HL-60 (cell line): ENCODE measurements around the gene C20orf204.

Experiments
- GABPA ChIP-seq: IDR thresholded peaks from 2 replicates; pipeline ENCODE4 v1.6.1; 2012; ENCODE audit warnings: low read depth
- POLR2AphosphoS5 ChIP-seq: IDR thresholded peaks from 2 replicates; pipeline ENCODE4 v1.6.1; 2012; ENCODE audit warnings: low read depth
- SPI1 ChIP-seq: IDR thresholded peaks from 2 replicates; pipeline ENCODE4 v1.6.1; 2012; ENCODE audit warnings: low read depth, mild to moderate bottlenecking, borderline replicate concordance
- TF ChIP-seq, protein P1 (sequence below): IDR thresholded peaks from one replicate; pipeline ENCODE4 v1.5.1; 2011; ENCODE audit warnings: low read length, control low read depth, inconsistent platforms; ENCODE audit not compliant: insufficient read depth

DNA sequence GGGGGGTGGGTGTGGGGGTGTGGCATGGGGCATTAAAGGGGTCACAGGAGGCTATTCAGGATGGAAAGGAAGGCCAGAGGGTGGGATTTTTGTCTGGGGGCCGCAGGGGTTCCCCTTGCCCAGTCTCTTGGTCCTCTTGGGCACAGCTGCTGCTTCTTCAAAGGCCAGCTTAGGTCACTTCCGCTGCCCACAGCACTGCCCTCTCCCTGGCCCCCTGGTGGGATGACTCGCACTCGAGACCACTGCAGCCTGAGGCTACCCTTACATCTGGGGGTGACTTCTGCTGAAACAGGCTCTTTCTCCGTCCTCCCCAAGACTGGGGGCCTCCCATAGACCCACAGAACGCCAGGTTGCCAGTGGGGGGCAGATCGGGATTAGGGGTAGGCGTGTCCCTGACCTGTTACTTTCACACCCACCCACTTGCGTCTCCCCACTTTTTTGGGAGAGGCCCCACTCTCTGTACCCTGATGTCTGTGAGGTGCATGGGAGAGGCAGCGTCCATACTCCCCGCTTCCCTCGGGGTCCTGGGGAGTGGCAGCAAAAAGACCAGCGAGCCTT lies 46.9 kb downstream of the C20orf204 start:
- TF ChIP-seq, protein P1, sequence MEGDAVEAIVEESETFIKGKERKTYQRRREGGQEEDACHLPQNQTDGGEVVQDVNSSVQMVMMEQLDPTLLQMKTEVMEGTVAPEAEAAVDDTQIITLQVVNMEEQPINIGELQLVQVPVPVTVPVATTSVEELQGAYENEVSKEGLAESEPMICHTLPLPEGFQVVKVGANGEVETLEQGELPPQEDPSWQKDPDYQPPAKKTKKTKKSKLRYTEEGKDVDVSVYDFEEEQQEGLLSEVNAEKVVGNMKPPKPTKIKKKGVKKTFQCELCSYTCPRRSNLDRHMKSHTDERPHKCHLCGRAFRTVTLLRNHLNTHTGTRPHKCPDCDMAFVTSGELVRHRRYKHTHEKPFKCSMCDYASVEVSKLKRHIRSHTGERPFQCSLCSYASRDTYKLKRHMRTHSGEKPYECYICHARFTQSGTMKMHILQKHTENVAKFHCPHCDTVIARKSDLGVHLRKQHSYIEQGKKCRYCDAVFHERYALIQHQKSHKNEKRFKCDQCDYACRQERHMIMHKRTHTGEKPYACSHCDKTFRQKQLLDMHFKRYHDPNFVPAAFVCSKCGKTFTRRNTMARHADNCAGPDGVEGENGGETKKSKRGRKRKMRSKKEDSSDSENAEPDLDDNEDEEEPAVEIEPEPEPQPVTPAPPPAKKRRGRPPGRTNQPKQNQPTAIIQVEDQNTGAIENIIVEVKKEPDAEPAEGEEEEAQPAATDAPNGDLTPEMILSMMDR = no peak
- TF ChIP-seq GABPA = no peak
- TF ChIP-seq POLR2AphosphoS5 = no peak
- no peak for TF ChIP-seq SPI1
